HEK293 (cell line): ENCODE results near the gene MKLN1.
A peak's percentile ranks its signal among the peaks of the same experiment; 100 is the strongest.

Experiments used
- CTCF ChIA-PET: fragments of 350-600 bp; formaldehyde crosslinking; extraction: SDS; loops from one replicate; lab custom pipeline; 2021; ENCODE audit warnings: antibody characterized with exemption; lab: Yijun Ruan, JAX
- POLR2A ChIA-PET: fragments of 300-600 bp; formaldehyde crosslinking; extraction: SDS; loops from one replicate; lab custom pipeline; 2020; ENCODE audit warnings: antibody characterized with exemption, inconsistent platforms; lab: Yijun Ruan, JAX
- H3K27ac ChIP-seq: fragments of 200-500 bp; sonication (Bioruptor generic); 2 replicates; pipeline ENCODE4 v1.5.1; 2014; ENCODE audit warnings: low read depth, low read length, control low read depth, inconsistent platforms; ENCODE audit errors: extremely low read depth
- H3K36me3 ChIP-seq, 2 experiments: fragments of 200-500 bp in 1 of 2; sonication (Bioruptor generic) in 1 of 2; 1 replicate in 1 of 2; 2 replicates in 1 of 2; pipeline ENCODE4 v1.5.1; 2014 to 2017; ENCODE audit warnings: inconsistent platforms in 2 of 2, low read length in 2 of 2; ENCODE audit not compliant: control insufficient read depth in 2 of 2, insufficient read depth in 1 of 2
- H3K4me1 ChIP-seq: fragments of 200-500 bp; sonication (Bioruptor generic); 2 replicates; pipeline ENCODE4 v1.5.1; 2014; ENCODE audit warnings: mild to moderate bottlenecking, low read length, inconsistent platforms; ENCODE audit not compliant: control insufficient read depth, insufficient read depth
- H3K4me3 ChIP-seq: 2 replicates; pipeline ENCODE4 v1.5.1; 2011; ENCODE audit warnings: low read depth, mild to moderate bottlenecking, control low read depth, low read length, moderate library complexity
- H3K9me3 ChIP-seq: fragments of 200-500 bp; sonication (Bioruptor generic); 2 replicates; pipeline ENCODE4 v1.5.1; 2014; ENCODE audit warnings: low read depth, low read length, inconsistent platforms; ENCODE audit not compliant: control insufficient read depth, insufficient read depth
- KLF10 ChIP-seq: fragments of 450-650 bp; IDR thresholded peaks from 2 replicates; pipeline ENCODE4 v1.5.1; 2018; ENCODE audit warnings: missing biosample characterization, mild to moderate bottlenecking, missing genetic modification characterization
- KLF9 ChIP-seq: fragments of 450-650 bp; formaldehyde crosslinking; IDR thresholded peaks from 2 replicates; pipeline ENCODE4 v1.5.1; 2016; ENCODE audit warnings: missing biosample characterization, missing genetic modification characterization, low read depth
- PRDM6 ChIP-seq: fragments of 450-650 bp; formaldehyde crosslinking; IDR thresholded peaks from 2 replicates; pipeline ENCODE4 v1.5.1; 2017; ENCODE audit warnings: missing biosample characterization, missing genetic modification characterization
- ZIC2 ChIP-seq: fragments of 450-650 bp; formaldehyde crosslinking; IDR thresholded peaks from 2 replicates; pipeline ENCODE4 v1.5.1; 2016; ENCODE audit warnings: missing biosample characterization, missing genetic modification characterization
- ZNF157 ChIP-seq: fragments of 450-650 bp; formaldehyde crosslinking; IDR thresholded peaks from 2 replicates; pipeline ENCODE4 v1.5.1; 2016; ENCODE audit warnings: missing biosample characterization, missing genetic modification characterization
- ZNF341 ChIP-seq: fragments of 450-650 bp; formaldehyde crosslinking; IDR thresholded peaks from 2 replicates; pipeline ENCODE4; 2016; ENCODE audit warnings: low read depth, missing biosample characterization, missing genetic modification characterization
- ZNF600 ChIP-seq: fragments of 450-650 bp; formaldehyde crosslinking; IDR thresholded peaks from 2 replicates; pipeline ENCODE4 v1.5.1; 2016; ENCODE audit warnings: missing biosample characterization, missing genetic modification characterization

Gene MKLN1

GRCh38 chr7:131544449-131545301 lies 217.0 kb downstream of the MKLN1 start (continued):
- TF ChIP-seq ZNF341 (tag by site-specific recombination) (peak; percentile 40), ZNF157 (no peak), ZIC2 (tag by site-specific recombination) (peak; percentile 91), ZNF600 (tag by site-specific recombination) (peak; percentile 60; the same call in 1 of the 2 replicates), PRDM6 (tag by site-specific recombination) (no peak)

- Histone ChIP-seq H3K4me3 (no peak overlapping the region), H3K9me3 (no peaks in the 10 kb centered on the region), H3K27ac (no peak overlapping the region), H3K36me3 (no peaks in the 10 kb centered on the region), H3K4me1 (no peaks in the 10 kb centered on the region)
- TF ChIP-seq KLF9 (peak; percentile 79), ZNF157 (no peak), KLF10 (tag by site-specific recombination) (0 out of 2 replicates have a peak, but pooled peaks have one; percentile 24)
- CTCF ChIA-PET, result interaction anchor here (0.6 to 5.7 kb wide), 28 partner anchors 8 to 836 kb away, joined by 3 to 54 read pairs (median 4); partner anchors contain the start of gene PODXL
- POLR2A ChIA-PET, result interaction anchor here (0.5 to 1.0 kb wide), 2 partner anchors 11 to 19 kb away, joined by 3 read pairs; no protein-coding TSS in a partner anchor
Observed at GRCh38 chr7:131546126-131546525, 218.4 kb downstream of the MKLN1 start.
